Iris pigment epithelial cell (primary cell): ENCODE data around the gene ERC2.

Experiments used
- DNase-seq: peaks from one replicate; pipeline ENCODE4 v3.0.0-alpha.2; 2011; ENCODE audit warnings: low read depth

The ERC2 gene

DNA sequence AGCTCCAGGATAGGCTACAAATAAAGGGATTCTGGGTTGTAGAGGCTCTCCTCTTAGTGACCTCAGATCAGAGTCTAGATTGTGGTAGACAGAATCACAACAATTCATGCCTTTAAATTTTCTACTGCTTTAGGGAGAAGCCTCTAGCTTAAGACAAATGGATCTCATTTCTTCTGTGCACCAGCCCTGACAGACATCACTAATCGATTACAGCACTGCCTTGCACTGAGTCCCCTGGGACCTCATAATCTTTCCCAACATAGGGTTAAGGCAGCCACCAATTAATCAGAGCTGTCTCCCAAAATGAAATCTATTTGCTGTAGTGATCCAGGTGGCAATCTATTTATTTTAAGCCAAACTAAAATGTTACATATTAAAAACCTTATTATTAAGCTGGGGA, 544.6 kb downstream of the ERC2 start:
- DNase-seq = no peak

DNA sequence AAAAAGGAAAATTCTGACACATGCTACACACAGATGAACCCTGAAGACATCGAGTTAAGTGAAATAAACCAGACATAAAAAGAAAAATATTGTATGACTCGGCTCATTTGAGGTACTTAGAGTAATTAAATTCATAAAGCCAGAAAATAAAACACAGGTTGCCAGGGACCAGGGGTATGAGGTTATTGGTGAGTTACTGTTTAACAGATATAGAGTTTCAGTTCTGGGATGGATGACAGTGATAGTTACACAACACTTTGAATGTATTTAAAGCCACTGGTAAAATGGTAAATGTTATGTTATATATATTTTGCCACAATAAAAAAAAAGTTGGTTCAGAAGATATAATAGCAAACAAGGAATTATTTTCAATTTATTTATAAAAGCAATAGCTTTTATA, 545.1 kb downstream of the ERC2 start:
- DNase-seq = no peak

DNA sequence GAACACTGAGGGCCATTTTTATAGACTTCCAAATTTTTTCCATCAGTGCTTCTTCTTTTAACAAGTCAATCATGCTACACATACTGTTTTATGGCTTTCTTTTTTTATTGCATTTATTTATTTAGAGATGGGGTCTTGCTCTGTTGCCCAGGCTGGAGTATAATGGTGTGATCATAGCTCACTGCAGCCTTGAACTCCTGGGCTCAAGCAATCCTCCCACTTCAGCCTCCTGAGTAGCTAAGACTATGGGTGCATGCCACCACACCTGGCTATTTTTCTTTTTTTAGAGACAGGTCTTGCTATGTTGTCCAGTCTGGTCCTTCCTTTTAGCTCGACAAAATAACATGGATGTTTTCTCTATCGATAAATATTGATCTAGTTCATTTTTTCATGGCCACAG, 555.4 kb downstream of the ERC2 start:
- no peak for DNase-seq

DNA sequence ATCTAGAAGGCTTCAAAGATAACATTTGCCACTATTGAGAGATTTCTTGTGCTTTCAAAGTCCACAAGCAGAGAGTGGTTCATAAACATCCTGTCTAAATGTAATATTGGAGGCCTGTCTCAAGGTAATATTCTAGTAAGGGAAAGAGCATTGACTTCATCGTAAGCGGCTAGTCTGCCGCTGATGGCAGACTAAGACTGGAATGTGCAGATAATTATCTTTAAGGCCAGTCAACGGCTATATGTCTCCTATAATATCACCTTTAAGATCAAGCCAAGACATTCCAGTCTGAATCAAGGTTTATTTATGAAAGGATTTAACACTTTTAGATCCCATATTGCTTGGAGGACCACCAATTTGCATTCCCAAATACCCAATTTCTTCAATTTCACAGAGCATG, 557.0 kb downstream of the ERC2 start:
- DNase-seq = no peak

DNA sequence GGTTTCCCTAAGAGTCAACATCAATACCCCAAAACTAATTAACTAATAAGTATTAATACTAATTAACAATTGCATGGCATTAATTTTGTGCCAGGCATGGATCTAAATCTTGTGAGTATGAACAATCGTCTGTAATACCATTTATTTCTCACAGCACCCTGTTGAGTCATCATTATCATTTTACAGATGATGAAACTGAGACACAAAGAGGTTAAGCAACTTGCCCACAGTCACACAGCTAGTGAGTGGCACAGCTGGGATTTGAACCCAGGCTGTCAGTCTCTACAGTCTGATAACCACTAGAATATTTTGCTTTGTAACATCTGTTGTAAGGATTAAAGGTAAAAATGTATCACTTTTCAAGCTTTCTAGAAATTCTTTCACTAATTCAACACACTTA, 557.7 kb downstream of the ERC2 start:
- DNase-seq = peak; percentile 50

DNA sequence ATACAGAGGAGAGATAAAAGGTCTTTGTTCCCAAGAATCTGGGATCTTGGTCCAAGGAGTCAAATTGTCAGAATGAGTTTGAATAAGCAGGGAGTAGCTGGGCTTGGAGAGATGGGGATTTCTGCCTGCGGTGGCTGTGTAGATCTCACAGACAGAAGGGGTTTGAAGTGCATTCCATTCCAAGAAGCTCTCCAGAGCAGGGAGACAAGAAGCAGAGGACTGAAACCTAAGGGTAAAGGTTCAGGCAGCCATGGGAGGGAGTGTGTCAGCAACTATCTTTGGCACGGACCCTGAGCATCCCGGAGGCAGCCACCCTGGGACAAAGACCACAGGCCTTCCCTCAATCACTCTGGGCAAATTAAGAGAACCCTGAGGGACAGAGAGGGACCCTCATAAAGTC, 558.9 kb downstream of the ERC2 start:
- no peak for DNase-seq

DNA sequence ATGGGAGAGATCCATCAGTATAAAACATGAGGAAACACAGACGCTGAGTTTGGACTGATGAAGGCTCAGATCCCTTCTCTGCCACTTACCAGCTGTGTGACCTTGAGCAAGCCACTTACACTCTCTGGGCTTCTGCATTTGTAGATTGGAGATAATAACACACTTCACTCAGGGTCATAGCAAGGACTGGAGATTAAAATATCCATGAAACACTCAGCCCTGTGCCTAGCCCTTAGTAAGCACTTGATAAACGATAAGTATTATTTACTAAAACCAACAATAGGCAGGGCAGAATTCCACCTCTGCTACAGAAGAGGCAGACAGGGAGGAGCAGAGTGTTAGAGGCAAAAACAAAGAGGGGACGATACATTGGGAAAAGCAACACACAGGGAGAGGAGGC, 560.7 kb downstream of the ERC2 start:
- DNase-seq = no peak

DNA sequence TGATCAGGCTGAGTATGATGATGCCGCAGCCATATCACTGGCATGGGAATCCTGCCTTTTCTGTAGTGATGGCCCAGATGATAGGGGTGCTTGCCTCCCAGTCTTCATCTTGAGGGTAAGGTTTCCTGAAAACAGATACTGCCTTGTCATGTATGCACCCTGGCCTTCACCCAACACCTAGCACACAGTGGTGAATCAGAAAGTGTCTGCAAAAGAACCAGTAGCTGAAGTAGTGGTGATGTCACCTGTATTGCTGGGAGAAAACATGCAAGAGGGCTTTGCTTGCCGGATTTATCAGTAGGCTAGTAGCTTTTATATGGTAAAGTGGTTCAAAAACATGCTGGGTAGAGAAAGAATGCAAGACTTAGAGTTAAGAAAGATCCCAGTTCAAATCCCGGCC, 561.4 kb downstream of the ERC2 start:
- peak; percentile 46 for DNase-seq

DNA sequence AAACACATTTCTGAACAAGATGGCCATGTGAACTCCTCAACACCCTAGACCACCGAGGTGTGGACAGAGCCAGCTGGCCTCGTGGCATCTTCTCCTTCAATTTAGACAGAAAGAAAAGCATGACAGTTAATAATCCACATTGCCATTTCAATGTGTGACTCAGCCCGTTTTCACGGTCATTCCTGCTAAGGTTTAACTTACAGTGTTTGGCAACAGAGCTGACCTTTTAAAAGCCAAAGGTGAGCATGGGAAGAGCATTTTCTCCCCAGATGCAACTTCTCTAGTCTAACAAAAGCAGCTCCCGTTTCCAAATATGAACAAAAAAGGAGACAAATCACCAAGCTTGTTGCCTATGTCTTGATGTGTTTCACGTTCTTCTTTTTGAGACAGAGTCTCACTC, 563.6 kb downstream of the ERC2 start:
- DNase-seq = no peak

DNA sequence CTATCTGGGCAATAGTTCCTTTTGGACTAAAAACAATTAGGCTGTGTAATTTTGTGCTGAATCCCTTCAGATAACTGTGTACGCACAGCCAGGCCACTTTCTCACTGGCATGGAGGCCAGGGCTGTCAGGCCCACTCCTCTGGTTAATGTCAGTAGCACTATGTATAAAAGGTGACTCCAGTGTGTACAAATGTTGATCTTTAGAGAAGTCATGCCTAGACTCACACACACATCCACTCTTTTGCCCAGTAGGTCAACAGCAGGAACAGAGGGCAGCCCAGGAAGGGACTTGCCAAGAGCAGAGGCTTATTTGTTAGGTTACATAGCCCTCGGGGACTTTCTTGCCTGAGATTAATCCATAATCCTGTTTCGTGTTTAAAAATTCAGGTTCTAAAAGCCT, 564.6 kb downstream of the ERC2 start:
- DNase-seq = no peak

DNA sequence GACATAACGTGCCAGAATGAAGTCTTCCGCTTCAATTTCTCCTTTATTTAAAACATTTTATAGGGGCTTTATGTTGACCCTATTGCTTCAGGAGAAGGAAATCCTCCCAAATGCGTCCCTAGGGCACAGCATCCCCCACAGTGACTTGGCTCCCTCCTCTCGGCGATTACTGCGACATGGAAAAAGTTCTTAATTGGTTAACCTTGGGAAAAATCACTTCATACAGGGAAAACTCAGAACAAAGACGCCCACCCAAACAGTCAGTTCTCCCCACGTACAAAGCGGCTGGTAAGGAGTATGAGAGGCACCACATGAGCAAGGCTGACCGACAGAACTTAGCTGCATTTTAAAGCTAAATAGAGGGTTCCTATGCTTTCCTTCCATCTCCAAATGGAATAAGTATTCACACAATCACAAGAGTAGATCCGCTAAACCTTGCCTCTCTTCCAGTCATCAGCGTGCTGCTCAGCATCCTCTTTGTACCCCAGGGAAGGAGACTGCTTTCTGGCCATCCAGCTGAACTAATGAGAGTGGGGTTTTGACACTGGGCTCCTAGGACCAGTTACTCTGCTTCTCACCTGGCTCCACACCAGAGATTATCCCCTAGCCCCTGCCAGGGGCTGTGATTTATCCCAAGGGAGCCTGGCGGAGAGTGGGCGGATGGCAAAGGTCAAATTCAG, 565.9 kb downstream of the ERC2 start:
- no peak for DNase-seq

DNA sequence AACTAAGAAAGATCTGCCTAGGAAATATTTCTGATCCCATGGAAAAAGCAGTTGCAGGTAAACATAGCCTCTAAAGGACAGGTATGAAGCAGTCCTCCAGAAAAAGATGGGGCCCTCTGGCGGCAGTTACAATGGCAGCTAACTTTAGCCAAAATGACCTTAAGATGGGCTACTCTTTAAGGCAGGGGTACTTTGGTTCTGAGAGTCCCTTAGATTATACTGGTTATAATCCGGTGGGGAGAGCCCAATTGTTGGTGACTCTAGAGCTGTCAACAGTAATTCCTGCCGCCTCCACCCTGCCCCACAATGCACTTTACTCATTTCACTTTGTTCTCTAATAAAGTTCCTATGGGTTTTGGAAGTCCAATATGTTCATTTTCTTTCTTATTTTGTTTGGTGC, 568.4 kb downstream of the ERC2 start:
- no peak for DNase-seq

DNA sequence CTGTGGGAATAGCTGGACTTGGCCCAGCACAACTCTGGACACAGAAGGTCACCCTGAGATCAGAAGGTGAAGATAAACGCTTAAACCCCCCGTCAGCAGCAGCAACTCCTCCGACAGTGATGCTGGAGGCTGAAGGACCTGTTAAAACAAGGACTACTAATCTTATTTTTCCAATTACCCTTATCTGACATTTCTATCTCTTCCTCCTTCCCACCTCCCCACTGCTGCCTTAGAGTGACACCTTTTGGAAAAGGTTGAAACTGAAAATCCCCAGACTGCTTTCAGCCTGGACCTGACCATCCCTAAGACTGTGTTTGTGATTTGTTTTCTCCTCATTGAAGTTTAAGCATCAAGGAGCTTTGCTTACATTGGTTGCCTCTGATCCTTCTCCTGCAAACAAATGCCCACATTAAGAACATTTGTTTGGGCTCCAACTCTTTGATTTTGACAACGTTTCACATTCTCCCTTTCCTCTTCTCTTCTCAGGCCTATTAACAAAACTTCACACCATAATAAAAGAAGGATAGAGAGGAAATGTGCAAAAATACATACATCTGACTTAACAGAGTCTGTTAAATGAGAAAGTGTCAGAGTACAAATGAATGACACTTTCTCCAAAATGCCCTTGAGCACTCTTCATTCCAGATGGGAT, 570.6 kb downstream of the ERC2 start:
- DNase-seq = no peak

DNA sequence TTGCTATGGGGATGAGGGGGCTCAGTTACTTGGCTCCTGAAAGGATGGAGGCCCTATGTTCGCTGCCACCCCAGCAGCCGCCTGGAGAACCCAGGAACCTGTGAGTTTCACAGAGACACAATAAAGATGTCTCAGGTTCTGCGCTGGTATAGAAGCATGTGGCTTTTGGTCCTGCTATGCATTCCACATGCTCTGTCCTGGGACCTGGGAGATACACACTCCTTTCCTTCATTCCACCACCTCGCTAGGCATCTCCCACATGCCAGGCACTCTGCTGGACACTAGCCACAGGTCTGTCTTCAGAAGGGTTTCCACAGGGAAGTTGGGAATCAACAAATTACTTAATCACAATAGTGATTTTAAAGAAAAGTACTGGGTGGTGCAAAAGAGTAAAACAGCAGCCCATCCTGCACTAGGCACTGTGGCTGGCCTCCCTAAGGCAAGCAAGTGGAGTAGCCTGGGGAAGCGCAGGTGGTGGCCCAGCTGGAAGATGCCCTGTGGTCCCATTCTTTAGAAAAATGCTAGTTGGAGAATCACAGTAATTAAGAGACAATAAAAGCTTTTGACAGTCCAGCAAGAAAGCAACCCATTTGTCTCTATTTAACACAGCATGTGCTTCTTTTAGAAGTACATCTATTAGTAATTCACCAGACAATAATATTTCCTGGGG, 572.2 kb downstream of the ERC2 start:
- DNase-seq = no peak

DNA sequence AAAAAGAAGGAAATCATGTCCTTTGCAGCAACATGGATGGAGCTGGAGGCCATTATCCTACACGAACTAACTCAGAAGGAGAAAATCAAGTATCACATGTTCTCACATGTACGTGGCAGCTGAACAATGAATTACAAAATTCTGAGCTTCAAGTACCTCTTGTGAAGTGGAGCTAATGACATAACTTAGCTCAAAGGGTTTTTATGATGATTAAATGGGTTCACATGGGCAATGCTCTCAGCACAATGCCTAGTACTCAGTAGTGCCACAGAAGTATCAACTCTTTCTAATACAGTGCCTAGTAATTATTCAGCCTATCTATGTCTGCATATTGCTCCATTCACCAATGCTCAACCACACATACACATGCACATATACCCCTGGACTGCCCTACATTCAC, 573.7 kb downstream of the ERC2 start:
- DNase-seq = no peak

DNA sequence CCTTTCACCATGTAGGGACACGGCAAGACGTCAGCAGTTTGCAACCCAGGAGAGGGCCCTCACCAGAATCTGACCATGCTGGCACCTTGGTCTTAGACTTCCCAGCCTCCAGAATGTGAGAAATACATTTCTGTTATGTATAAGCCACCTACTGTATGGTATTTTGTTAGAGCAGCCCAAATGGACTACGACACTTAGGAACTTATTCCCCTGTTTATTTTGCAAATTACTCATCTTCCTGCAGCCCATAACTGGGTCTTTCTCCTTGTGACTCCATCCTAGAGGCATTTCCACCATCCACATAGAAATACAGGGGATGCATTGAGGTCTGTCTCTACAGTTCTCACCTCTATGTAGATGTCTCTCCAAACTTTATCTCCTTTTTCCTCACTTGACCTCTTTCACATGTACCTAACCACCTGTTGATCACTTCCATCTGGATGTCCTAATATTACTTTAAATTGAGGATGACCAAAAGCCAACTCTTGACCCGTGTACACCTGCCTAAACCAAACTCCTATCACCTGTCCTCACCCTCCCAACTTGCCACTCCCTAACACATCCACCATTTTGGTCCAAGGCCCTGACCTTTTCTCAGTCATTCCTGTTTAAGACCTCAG, 575.1 kb downstream of the ERC2 start:
- DNase-seq = peak; percentile 69

DNA sequence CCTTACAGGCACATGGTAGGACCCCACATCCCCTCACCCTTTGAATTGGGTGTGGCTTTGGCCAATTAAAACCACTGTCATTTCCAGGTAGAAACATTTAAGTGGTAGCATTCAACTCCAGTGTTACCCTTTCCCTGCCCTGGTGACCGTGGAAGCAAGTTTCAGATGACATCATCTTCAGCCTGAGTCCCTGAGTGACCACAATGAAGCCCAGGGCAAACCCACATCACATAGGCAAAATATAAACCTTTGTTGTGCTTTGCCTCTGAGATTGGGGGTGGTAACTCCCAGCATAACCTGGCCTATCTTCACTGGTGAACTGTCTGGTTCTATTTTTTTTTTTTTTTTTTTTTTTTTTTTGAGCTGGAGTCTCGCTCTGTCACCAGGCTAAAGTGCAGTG, 577.2 kb downstream of the ERC2 start:
- no peak for DNase-seq

DNA sequence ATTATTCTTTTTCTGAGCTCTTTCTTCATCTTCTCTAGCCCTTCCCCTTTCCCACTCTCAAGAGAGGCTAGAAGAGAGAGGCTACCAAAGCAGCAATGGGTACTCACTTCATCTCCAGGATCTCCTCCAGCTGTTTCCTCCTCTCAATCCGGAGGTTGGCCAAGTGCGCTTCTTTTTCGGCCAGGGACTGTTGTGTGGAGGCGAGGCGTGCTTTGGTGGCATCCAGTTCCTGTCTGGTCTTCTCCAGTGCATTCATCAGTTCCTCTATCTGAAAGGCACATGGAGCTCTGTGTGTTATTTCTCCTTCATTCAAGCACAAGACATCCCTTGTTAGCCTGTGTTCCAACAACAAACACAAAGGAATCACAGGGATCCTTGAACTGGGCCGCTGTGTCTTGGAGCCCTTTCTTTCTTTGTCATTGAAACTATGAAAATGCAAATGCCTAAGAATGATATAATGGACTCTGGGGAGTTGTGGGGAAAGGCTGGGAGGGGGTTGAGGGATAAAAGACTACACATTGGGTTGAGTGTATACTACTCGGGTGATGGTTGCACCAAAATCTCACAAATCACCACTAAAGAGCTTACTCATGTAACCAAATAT, 579.9 kb downstream of the ERC2 start:
- DNase-seq = no peak

DNA sequence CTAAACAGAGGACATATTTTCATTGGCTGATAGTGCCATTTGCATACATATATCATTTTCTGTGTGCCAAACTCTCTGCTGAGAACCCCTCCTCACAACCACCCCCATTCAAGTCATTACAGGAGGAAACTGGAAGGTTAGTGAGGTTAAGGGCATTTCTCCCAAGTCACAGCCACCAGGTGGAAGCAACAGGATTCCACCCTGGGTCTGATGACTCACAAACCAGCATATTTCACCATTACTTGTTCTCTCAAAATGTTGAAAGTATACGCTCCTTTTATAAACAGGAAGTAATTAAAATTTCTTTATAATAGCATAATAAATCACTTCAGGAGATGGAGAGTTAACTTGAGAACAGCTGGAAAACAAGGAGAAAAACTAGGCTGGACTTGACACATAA, 582.5 kb downstream of the ERC2 start:
- DNase-seq = peak; percentile 79

DNA sequence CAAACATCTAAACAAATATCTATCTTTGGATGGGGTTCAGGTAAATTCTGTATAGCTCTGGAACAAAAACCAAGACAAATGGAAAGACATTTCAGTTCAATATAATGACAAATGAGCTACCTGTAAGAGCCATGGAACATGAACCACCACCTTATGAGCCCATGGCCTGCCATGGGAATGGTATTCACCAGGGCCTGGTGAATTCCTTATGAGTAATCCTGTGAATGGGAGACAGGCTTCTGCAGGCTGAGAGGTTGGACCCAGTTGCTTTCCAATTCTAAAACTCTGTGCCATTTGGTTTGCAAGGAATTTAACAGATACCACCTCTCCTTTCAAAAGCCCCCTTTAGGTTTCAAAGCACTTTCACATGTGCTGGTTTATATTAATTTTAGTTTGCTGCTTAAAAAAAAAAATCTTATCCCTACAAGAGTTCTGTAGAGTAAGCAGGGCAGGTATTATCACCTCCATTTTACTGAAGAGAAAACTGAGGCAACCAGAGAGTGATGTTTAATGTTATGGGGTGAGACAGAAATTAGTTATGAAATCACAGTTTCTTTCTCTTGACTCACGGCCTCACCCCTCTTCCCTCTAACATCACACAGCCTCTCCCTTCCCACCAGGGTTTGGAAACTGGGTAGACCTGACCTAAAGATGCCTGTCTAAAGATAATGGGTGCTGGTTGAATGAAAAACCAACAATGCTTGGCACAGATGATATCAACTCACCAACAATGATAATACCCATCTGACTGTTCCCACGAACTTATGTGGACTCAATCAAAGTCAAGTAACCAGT, 583.6 kb downstream of the ERC2 start:
- DNase-seq = peak; percentile 34

DNA sequence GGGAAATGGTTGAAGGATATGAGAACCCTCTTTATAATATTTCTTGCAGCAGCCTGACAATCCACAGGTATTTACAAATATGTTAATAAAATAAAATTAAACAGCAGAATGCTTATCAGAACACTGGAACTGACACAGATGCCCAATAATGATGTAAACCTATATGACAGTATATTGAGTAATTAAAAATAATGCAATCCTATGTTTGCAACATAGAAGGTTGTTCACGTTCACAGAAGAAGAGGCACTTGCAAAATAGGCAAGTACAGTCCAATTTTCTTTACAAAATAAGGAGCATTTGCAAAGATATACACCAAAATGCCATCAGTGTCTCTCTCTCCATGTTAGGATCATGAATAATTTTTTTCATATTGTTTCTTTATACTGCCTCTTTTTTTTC, 584.2 kb downstream of the ERC2 start:
- DNase-seq = no peak

DNA sequence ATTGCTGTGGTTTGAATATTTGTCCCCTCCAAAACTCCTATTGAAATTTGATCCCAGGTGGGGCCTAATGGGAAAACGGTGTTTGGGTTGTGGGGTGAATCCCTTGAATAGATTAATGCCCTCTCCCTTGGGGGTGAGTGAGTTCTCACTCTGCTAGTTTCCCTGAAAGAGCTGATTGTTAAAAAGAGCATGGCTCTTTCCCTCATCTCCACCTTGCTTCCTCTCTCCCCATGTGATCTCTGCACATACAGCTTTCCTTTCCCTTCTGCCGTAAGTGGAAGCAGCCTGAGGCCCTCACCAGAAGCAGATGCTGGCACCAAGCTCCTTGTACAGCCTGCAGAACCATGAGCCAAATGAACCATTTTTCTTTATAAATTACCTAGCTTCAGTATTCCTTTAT, 586.3 kb downstream of the ERC2 start:
- no peak for DNase-seq
